HG02981 (cell line): Measurements from ENCODE around the gene ZNF302.
A peak's percentile ranks its signal among the peaks of the same experiment; 100 is the strongest.
"Not testable (repeated sequence)": the region's sequence is repeated elsewhere in the genome, so short reads cannot be mapped to it uniquely, and the experiment has no call there.

Source experiments
- ATAC-seq: cut with Tn5 transposase; IDR thresholded peaks from one replicate; pipeline ENCODE4 v1.9.1; 2021; ENCODE audit warnings: mild to moderate bottlenecking, moderate library complexity; ENCODE audit not compliant: unreplicated experiment

Gene ZNF302

DNA sequence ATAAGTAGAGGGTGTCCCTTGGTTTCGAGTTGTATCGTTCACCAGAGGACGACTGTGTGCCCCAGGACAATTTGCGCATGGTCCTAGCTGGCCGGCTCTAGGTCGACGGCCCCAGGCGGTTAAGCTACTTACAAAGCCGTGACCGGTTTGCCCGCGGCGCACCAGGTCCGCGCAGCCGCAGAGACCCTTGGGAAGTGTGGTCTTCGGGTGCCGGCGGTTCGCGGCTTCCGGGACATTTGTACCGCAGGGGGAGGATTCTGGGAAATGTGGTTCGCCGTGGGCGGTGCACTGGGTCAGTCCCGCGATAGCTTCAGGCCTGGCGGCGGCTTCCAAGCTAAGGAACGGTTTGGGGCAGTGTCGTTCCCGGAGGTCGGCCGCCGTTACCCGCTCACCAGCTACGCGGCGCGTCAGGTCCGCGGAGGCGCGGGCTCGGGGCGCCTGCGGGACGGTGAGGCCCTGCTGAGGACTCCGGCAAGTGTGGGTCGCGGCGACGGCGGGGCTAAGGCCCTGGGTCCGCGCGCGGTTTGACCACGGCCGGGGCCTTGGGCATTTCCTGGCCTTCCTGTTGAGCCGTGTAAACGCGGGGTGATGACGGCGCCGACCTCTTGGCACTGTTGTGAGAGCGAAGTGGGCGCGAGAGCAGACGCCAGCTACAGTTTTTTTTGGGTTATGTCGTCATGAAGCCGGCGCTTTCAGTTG is at the start of gene ZNF302:
ZNF302 (plus strand) TSS at position 293 of the 699 bp plus-strand sequence. CDS start 1,127 bp downstream, outside the sequence.
- ATAC-seq: peak; percentile 89

DNA sequence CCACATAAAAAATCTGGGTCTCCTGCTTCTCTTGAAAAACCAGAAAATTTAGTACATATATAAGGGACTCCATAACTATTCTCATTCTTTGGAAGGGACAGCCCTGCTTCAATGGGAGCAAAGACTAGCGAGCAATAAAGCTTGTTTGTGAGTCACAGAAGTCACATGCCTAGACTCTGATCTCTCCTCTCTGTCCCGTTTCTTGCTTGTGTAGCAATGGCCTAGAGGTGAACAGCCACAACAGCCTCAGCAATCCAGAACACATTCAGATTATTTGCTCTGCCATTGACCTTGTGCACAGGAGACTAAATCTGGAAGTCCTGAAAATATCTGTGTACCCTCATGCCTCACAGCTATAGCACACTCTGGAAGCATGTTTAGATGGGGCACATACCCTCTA is 43.7 kb upstream of the ZNF302 start:
- no peak for ATAC-seq

DNA sequence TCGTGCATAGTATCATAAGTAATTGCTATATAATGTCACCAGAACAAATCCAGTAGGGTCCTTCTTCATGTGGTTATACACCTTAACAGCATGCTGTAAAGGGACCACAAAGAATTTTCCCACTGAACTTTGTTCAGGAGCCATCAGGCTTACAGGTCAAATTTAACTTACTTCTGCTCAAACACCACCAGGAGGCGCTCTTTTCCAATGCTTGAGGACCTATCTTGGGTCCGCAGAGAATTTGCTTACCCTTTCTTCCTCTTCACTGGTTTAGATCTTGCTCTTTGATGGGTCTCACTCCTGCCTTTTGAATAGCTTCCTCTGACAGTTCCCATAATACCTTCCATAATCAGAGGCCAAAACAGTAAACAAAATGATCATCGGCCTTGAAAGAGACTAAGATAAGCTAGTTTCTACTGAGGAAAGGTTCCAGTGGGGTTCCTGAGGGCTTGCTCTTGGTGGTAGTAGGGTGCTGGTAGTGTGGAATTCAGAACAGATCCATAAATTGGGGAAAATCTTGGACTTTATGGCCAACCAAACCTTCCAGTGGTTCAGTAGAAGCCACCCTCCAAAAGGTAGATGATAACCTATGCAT is 37.9 kb upstream of the ZNF302 start:
- ATAC-seq: no peak

DNA sequence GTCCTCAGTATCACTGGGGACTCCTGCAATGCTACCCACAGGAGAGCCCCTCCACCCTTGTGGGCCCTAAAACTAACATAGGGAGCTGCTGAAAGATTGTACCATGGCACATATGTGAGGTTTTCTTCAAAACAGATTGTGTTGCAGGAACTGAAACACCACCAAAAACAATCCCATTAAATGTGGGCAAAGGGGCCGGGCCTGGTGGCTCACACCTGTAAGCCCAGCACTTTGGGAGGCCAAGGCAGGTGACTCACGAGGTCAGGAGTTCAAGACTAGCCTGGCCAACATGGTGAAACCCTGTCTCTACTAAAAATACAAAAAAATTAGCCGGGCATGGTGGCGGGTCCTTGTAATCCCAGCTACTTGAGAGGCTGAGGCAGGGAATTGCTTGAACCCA is 35.2 kb upstream of the ZNF302 start:
- no peak for ATAC-seq

DNA sequence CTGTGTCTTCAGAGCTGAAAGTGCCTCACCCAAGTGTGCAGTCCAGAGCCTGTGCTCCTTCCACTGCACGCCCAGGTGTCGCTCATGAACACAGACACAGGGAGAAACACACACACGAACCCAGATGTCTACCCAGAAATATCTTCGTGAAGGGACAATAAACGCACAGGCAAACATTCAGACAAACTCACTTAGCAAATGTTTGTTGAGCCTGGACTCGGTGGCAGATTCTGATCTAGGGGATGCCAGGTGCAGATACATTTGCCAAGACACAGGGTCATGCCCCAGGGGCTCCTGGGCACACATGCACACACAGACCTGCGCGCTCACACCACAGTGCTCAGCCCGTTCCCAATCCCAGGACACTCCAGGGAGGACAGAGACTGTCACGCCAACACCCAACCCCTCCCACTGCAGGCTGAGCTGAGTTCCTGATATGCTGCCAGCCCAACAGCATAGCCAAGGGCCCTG is 32.5 kb upstream of the ZNF302 start:
- no peak for ATAC-seq

DNA sequence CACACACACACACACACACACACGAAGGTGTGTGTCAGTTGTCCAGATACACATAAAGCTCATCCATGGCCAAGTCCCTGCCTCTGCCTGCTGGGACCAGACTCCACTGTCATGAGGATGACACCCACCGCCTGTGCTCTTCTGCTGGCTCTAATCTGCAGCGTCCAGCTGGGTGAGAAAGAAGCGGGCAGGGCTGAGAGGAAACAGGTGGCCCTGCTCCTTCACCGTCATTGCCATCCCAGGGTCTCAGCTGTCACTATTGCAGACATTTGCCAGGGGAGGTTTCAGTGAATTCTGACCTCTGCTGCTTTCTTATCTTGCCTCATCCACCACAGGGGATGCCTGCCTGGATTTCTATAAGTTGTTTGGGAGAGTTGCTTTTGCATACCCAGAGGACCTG is 31.9 kb upstream of the ZNF302 start:
- no peak for ATAC-seq

DNA sequence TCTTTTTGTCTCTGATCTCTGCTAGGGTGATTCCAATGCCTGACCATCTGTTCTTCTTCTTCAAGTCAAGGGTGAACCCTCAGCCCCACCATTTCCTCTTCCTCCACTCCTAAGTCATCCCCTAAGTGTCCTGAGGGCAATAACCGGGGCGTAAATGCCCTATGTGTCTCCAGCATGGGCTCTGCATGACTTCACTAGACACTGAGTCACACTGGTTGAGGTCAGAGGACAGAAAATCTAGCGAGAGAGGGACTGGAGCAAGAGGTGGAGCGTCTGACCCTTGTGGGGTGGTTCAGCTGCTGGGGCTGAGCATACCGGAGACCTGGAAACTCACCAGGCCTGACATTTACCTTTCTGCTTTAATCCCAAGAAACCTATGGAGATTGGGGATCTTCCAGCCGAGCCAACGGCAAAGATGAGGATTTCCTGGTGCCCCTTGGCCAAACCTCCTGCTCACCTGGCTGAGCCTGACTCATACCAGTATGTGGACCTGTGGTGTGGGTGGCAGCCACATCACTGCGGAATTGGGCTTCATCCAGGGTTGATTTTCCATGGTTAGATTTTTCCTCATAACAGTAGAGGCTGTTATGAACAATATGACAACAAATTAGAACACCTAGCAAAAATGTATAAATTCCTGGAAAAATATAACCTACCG is 27.5 kb upstream of the ZNF302 start:
- ATAC-seq: no peak

DNA sequence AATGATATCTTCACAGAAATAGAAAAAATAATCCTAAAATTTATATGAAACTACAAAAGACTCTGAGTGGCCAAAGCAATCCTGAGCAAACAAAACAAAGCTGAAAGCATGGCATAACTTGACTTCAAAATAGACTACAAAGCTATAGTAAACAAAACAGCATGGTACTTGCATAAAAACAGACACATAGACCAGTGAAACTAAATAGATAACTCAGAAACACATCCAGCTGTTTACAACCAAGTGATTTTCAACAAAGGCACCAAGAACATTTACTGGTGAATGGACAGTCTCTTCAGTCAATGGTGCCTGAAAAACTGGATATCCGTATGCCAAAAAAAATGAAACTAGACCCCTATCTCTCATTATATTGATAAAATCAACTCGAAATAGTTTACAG is 25.7 kb upstream of the ZNF302 start:
- no peak for ATAC-seq

DNA sequence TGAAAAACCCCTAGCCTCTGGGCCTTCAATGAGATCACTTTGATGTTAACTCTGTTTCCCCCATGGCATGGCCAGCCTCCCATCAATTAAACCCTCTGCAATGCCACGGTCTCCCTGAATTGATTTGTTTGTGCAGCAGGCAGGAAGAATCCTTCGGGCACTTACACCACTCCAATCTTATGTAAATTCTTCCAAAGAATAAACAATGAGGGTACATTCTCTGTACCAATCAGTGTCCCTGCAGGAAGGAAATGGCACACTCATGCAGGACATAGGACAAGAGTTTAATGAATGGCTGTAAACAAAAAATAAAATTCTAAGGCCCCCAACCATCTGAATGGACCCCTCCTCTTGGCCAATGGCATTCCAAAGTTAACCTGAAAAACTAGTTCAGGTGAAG is 22.7 kb upstream of the ZNF302 start:
- no peak for ATAC-seq

DNA sequence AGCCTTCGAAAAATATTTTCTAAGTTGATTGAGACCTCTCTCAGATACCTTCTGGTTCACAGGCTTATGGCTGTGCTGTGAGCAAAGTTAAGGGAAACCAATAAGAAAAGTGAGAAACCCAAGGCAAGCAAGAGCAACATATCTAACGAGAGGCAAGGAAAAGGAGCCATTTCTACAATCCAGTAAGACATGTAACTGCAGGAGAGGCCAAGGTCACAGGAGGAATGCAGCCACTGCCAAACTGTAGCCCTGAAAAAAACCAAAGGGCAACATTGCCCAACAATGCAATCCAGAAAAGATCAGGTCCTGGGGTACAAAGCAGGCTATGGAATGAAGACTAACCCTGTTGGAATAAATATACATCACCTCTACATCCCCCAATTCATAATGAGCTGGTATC is 21.8 kb upstream of the ZNF302 start:
- ATAC-seq: no peak

DNA sequence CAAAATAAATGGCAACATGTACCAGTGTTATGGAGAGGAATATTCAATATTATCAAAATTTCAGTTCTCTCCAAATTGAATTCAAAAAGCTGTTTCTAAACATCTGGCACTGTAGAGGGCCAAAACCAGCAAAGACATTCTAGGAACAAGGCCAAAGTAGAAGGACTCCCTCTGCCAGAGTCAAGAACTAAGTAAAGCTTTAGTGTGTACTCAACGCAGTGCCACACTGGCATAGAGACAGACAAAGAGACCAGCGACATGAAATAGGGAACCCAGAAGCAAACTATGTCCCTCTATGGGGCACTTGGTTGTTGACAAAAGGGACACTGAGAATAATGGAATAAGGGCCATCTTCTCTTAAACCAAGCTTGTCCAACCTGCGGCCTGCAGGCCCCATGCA is 16.1 kb upstream of the ZNF302 start:
- ATAC-seq: no peak

DNA sequence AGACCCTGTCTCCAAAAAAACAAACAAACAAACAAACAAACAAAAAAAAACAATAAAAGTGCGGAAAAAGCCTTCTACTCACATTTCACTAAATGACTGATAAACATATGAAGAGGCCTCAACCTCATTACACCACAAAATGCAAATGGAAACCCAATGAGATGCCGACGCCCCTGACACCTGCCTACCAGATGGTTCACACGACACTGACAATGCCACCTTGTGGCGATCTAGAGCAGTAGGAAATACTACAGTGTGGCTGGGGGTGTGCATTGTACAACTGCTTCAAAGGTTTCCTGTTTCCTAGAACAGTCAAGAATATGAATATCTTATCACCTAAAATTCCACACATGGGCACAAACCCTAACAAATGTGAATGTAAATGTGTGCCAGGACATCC is 14.6 kb upstream of the ZNF302 start:
- ATAC-seq: no peak

DNA sequence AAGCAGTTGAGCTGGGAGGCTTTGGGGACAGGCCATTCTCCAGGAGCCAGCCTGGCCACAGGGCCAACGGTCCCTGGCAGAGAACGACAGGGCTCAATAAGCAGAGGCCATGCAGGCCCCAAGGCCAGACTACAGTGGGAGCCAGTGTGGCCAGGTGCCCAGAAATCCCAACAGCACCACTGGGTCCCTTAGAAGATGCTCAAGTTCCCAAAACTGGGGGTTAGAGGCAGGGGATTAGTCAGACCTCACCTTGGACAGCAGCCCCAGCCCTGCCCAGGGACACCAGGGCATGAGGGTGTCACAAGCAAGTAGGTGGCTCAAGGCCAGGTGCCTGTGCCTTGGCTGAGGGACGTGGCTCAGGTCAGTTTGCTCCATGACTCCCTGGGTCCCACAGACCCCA is 13.3 kb upstream of the ZNF302 start:
- no peak for ATAC-seq

DNA sequence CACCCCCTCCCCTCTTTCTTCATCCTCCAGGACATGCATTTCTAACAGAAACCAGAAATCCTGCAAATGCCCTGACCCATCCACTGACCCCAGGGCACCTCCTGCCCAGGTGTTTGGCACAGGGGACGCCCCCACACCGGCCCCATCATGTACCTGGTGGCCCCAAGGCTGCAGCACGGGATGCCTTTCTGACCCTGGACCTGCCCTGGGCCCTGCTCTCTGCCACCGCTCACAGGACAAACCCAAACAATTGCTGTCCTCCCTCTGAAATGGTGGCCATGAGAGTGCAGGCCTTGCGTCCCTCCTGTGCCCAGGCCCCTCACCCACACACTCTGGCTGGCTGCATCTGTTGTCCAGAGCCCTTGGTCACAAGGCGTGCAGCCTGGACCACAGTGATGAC is 12.6 kb upstream of the ZNF302 start:
- ATAC-seq: no peak

DNA sequence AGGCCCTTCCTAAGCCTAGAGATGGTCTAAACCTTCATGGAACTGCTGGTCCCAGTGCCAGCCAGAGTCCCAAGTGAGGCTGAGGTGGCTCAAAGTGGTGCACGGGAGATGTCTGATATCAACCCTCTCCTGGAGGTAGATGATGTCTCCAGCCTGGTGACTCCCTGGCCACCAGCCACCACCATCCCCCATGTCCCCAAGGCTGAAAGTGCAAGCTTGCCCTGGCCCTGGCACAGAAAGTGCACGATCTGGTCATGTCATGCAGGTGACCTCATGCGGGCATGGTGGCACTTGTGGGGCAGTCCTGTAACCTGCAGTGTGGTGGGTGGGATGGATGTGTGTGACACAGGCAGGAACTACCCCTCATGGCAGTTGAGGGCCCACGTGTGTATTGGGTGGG is 12.2 kb upstream of the ZNF302 start:
- not testable (repeated sequence) for ATAC-seq

DNA sequence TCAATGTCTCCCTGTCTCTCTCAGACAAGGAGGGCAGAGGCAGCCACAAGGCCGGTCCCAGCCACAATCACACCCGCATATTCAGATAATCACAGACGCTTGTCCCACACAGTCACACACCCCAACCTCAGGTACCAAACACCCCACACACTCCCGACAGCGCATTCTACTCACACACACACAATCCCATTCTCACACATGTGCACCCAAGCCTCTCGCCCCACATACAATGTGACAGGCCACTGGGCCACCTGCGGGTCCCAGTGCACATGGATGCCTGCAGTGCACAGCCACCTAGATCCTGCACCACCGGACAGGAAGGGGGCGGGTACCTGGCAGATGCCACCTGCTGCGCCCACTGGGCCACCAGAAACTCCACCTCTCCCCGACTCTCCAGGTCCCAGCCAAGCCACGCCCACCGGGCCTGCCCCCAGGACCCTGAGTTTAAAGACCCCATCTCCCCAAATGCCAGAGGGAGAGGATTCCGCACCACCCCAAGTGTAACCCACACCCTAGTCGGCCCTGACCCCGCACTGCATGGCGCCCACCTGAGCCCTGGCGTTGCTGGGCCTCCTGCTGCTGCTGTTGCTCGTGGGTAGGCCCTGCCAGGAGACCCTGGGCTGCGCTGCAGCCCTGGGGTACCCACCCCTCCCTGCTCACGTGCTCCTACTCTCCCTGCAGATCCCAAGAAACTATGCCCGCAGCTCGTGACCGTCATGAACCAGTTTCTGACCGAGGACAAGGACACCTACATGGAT is 11.1 kb upstream of the ZNF302 start:
- ATAC-seq: no peak

DNA sequence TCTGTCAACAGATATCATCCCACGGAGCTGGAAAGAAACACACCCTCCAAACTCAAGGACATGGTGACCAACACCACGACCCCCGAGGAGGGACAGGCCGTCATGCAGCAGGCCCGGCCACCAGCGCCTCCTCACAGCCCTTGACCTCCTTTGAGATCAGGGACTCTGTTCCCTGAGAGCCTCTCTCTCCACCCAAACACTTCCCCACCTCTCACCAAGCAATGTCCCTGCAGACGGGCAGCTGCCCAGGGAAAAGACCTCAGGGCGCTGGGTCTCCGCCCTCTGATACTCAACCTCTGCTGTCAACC is 10.6 kb upstream of the ZNF302 start:
- ATAC-seq: no peak

DNA sequence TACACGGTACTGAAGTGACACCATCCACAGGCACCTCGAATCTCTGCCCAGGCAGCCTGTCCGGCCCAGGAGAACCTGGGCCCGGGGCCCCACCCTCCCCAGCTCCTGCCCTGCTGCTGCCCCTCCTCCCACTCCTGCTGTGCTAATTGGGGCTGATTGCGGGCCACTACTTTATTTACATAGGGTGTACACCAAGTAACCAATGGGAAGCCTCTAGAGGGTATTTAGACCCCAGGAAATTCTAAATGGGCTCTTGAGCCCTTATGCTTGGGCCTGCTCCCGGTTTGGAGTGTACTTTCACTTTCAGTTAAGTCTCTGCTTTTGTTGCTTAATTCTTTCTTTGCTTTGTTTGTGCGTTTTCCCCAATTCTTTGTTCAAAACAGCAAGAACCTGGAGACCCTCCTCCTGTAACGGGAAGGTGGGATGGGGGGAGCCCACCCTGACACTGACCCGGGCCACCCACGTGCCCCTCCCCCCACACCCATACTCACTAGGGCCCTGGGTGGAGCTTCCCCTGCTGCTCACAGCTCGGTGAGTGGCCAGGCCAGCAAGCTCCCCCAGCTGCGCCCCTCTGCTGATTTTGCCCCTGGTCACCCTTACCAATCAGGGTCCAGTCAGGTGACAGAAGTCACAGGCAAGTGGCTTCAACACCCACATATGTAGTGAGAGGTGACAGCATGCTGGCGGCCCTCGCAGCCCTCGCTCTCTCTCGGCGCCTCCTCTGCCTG is 10.0 kb upstream of the ZNF302 start:
- no peak for ATAC-seq

DNA sequence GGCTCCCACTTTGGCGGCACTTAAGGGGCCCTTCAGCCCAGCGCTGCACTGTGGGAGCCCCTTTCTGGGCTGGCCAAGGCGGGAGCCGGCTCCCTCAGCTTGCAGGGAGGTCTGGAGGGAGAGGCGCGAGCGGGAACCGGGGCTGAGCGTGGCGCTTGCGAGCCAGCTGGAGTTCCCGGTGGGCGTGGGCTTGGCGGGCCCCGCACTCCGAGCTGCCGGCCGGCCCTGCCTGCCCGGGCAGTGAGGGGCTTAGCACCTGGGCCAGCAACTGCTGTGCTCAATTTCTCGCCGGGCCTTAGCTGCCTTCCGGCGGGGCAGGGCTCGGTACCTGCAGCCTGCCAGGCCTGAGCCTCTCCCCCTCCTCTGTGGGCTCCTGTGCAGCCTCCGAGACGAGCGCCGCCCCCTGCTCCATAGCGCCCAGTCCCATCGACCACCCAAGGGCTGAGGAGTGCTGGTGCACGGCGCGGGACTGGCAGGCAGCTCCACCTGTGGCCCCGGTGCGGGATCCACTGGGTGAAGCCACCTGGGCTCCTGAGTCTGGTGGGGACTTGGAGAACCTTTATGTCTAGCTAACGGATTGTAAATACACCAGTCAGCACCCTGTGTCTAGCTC is 9.3 kb upstream of the ZNF302 start:
- not testable (repeated sequence) for ATAC-seq

DNA sequence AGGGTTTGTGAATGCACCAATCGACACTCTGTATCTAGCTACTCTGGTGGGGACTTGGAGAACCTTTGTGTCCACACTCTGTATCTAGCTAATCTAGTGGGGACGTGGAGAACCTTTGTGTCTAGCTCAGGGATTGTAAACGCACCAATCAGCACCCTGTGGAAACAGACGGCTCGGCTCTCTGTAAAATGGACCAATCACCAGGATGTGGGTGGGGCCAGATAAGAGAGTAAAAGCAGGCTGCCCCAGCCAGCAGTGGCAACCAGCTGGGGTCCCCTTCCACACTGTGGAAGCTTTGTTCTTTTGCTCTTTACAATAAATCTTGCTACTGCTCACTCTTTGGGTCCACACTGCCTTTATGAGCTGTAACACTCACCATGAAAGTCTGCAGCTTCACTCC is 8.8 kb upstream of the ZNF302 start:
- ATAC-seq: not testable (repeated sequence)

DNA sequence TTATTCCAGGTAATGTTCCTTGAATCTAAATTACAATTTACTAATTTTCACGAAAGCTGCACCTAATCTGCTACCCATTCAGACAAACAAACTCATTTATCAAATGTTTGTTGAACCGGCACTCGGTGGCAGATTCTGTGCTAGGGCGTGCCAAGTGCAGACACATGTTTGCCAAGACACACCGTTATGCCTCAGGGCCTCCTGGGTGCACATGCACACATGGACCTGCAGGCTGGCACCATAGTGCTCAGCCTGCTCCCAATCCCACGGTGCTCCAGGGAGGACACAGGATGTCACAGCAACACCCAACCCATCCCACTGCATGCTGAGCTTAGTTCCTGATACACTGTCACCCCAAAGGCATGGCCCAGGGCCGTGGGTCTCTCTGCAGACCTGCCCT is 8.2 kb upstream of the ZNF302 start:
- ATAC-seq: no peak
